Liver (tissue), 3 donors: ENCODE measurements around the gene RPL10A.

Experiments used
- CTCF ChIP-seq: fragments of 150-350 bp; IDR thresholded peaks from 2 replicates; pipeline ENCODE4 v1.5.1; 2017; ENCODE audit warnings: improper control_type of control experiment, low read depth, low read length; ENCODE audit not compliant: missing input control
- GABPA ChIP-seq, 2 donors: IDR thresholded peaks in 1 of 2; conservative IDR thresholded peaks in 1 of 2; 2 replicates each; pipeline ENCODE4 v1.6.1; 2016; ENCODE audit warnings: antibody characterized with exemption in 2 of 2, mild to moderate bottlenecking in 1 of 2, moderate library complexity in 1 of 2
- SP1 ChIP-seq: IDR thresholded peaks from 2 replicates; pipeline ENCODE4 v1.6.1; 2018; ENCODE audit warnings: antibody characterized with exemption, mild to moderate bottlenecking
- YY1 ChIP-seq: IDR thresholded peaks from 2 replicates; pipeline ENCODE4 v1.6.1; 2016; ENCODE audit warnings: antibody characterized with exemption, mild to moderate bottlenecking
- donor health status: healthy.
- donor health status: healthy.

- TF ChIP-seq GABPA (IDR thresholded peaks at IDR 0.05 in 1 of 2, conservative IDR thresholded peaks at IDR 0.05 in 1 of 2): no peak
- TF ChIP-seq CTCF: no peak
- TF ChIP-seq SP1: no peak
- no peak for TF ChIP-seq YY1
Observed at GRCh38 chr6:35489995-35490791, 22.0 kb downstream of the RPL10A start.
